PFSK-1 (cell line): ENCODE data around the gene NUDT3.

ENCODE experiments used
- POLR2AphosphoS5 ChIP-seq: IDR thresholded peaks from 2 replicates; pipeline ENCODE4 v1.6.1; 2012; ENCODE audit warnings: low read depth, mild to moderate bottlenecking, control low read depth, low read length, moderate library complexity
- SIN3A ChIP-seq: IDR thresholded peaks from 2 replicates; pipeline ENCODE4 v1.6.1; 2012; ENCODE audit warnings: mild to moderate bottlenecking, low read length, moderate library complexity, borderline replicate concordance; ENCODE audit not compliant: insufficient read depth

GRCh38 chr6:34412643-34413214 is 20.3 kb upstream of the NUDT3 start:
- TF ChIP-seq SIN3A, result no peak
- no peak for TF ChIP-seq POLR2AphosphoS5
